Activated T-cell treated with anti-CD3 and anti-CD28 coated beads for 24 hours (primary cell): ENCODE results near the gene ZNF548.
"Not testable (repeated sequence)": the region's sequence is repeated elsewhere in the genome, so short reads cannot be mapped to it uniquely, and the experiment has no call there.

Source experiments
- DNase-seq: peaks from one replicate; pipeline ENCODE4 v3.0.0-alpha.2; 2020; ENCODE audit warnings: low read depth

The ZNF548 gene

DNA sequence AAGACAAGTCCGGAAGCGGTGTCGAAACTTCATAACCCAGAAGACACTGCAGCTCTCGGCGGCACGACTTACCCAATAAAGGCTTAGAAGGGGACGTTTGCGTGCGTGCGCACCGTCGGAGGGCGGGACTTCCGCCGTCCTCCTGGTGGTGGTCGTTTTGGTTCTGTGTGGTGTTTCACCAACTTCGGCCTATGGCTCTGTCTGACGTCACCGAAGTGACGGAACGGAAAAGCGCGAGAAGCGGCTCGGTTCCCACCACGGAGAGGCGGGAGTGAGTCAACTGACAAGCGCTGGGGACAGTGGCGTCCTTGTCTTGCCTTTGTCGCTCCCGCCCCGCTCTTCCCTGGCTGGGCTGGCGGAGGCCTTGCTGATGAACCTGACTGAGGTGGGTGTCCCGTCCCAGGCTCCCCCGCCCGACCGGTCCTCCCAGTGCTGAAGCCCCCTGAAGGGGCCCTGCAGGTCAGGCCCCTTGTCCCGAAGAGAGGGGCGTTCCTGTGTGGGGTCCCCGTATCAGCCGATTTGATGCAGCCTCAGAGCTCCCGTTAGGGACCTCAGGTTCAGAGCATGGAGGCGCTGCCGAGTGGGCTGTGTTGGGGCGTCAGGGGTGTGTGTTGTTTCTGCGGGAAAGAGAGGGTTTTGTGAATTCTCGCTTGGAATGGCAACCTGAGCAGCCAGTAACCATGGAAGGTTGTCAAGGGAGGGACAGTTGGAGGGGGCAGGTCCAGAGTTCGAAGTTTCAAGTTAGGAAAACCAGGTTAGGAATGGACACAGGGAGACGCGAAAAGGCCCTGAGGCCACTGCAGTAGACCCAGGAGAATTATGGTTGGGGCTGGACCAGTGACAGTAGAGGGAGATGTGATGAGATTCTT lies at the start of gene ZNF548:
Gene ZNF548 (plus strand): TSS at position 125 of the 869 bp plus-strand sequence. CDS start 246 bp downstream, at position 371.
- peak; percentile 97 for DNase-seq

- no peak for DNase-seq
Observed at GRCh38 chr19:57342582-57342981, 47.1 kb upstream of the ZNF548 start.

DNA sequence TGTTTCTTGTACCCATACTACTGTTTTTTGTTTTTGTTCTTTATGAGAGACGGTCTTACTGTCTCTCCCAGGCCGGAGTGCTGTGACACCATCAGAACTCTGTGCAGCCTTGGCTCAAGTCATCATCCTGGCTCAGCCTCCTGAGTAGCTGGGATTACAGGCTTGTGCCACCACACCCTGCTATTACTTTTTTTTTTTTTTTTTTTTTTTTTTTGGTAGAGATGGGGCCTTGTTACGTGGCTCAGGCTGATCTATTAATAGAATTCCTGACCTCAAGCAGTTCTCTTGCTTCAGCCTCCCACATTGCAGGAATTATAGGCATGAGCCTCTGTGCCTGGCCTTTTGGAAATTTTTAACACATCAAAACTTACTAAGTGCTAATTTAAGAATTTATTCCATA lies 41.5 kb upstream of the ZNF548 start:
- no peak for DNase-seq

DNA sequence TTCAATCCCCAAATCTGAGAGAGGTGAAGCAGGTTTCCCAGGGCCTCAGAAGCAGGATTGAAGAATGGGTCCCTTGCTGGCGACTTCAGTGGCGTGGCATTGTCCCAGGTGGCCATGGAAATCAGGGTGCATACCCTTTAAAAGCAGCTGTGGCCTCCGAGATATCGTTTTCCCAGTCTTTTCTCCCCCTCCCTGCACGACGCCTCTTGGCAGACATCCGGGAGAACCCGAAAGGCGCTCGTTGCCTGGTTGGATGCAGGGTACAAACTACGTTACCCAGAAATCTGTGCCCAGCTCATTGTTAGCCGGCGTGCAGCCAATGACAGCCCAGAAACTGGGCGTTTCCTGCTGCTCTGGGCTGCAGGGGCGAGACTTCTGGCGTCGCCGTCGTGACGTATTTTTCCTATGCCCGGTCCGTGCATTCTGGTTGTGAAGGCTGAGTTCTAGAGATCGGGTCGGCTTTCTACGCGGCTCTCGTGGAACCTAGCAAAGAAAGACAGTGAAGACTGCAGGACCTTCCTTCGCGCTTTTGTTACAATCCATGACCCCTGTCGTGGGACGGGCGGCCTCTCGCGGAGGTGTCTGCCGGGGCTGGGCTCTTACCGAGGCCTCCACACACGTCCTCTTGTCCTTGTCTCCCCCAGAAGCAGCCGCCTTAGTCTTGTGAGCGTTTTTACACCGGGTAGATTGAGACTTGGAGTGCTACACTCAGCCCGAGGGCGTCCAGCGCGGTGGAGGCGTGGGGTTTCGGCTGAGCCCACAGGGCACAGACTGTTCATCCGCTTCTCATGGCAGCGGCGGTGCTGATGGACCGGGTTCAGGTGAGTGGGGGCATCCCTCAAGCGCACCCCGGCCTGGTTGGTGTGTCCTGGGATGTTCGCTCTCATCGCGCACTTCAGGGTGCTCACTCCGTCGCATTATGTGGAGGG lies 38.5 kb upstream of the ZNF548 start, which contains the start of gene ZNF304:
Gene ZNF304 (plus strand): TSS at position 395 of the 929 bp plus-strand sequence. CDS start 394 bp downstream, at position 789.
- DNase-seq, result peak; percentile 79

DNA sequence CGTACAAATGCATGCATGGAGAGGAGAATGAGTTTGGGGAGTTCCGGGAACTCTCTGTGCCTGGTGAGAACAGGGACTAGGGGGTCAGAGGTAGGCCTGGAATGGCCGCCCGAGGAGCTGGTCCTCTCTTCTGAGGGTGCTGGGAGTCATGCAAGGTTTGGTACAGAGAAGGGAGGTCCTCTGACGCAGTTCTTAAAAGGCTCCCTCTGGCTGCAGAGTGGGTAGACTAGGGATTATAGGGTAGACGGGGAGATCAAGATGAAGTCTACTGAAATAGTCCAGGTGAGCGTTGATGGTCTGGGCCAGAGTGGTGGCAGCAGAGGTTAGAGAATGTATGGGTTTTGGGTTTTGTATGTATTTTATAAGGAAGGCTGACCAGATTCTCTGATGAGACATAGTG lies 37.8 kb upstream of the ZNF548 start:
- no peak for DNase-seq

DNA sequence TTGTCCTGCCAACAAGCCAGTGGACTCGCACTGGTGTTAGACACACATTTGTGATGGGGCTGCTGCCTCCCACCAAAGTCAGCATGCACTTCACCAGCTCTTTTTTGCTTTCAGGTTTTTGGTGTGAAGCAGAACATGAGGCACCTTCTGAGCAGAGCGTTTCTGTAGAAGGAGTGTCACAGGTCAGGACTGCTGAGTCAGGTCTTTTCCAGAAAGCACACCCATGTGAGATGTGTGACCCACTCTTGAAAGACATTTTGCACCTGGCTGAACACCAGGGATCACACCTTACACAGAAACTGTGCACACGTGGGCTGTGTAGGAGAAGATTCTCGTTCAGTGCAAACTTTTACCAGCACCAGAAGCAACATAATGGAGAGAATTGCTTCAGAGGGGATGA lies 33.7 kb upstream of the ZNF548 start:
- DNase-seq, result no peak

DNA sequence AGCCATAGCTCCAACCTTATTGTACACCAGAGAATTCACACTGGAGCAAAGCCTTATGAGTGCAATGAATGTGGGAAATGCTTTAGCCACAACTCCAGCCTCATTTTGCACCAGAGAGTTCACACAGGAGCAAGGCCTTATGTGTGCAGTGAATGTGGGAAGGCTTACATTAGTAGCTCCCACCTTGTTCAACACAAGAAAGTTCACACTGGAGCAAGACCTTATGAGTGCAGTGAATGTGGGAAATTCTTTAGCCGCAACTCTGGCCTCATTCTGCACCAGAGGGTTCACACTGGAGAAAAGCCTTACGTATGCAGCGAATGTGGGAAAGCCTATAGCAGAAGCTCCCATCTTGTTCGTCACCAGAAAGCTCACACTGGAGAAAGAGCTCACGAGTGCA lies 32.2 kb upstream of the ZNF548 start:
- DNase-seq, result no peak

DNA sequence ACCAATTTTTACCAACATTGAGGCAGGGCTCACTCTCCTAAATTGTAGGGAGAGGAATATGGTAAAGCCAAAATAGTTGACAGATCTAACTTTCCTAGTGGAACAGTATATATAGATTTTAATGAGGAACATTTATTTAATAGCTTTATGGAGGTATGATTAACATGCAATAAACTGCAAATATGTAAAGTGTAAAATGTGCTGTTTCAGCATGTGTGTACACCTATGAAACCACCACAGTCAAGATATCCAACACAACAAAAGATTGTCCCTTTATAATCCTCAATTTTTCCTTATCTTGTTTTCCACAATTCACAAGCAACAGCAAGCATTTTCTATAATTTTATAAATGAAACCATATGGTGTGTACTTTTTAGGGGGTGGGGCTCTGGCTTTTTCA lies 30.4 kb upstream of the ZNF548 start:
- no peak for DNase-seq

DNA sequence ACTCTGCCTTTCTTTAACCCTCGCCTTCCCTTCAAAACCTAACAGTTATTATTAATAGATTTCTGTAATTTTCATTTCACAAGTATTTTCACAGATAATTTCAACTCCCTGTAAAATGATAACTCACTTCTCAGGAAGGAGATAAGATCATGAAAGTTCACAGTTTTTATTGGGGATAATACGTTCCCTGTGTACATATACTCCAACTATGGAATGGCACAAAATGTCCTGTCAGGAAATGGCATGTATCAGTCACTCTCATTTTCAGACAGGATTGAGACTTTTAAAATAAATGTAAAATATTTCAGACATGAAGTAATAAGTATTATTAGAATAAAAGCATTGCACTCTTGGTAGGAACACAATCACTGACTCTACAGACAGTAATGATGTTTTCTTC lies 27.2 kb upstream of the ZNF548 start:
- no peak for DNase-seq

- peak; percentile 98 for DNase-seq
Observed at GRCh38 chr19:57362997-57363687, 26.5 kb upstream of the ZNF548 start, which contains the start of the genes TRAPPC2B and ZNF547. TRAPPC2B (plus strand) TSS chr19:57363551; CDS start chr19:57364834, 1,283 bp downstream. ZNF547 (plus strand) TSS chr19:57363551; CDS start chr19:57368556, 5,005 bp downstream.

GRCh38 chr19:57363688-57364181 lies 25.9 kb upstream of the ZNF548 start:
- no peak for DNase-seq

DNA sequence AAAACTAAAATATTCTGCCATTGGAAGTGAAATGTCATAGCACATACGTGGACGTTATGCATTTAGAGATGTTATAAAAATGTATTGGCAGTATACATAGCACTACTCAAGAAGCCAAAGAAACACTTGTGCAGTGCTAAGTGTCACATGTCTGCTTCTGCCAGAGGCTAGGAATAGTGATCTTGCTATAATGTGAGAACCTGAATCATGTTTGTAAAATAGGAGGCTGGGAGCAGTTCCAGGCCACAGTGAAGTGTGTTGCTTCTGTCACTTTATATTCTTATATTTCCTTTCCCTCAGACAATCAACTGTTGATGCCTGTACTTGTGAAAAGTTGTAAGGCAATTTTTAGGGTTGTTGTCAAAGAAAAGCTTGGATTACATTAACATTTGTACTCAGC lies 22.9 kb upstream of the ZNF548 start:
- DNase-seq, result no peak

- no peak for DNase-seq
Observed at GRCh38 chr19:57374179-57374578, 15.5 kb upstream of the ZNF548 start.

- DNase-seq, result not testable (repeated sequence)
Observed at GRCh38 chr19:57374647-57375046, 15.0 kb upstream of the ZNF548 start.

DNA sequence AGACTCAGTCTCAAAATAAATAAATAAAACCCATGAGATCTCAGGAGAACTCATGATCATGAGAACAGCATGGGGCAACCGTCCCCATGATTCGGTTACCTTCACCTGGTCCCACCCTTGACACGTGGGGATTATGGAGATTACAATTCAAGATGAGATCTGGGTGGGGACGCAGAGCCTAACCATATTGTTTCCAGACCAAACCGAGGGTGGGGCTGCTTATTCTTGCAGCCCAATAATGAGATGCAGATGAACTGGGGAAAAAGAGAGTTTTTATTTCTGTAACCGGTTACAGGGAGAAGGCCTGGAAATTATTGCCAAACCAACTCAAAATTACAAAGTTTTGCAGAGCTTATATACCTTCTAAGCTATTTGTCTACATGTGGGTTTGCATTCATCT lies 13.5 kb upstream of the ZNF548 start:
- DNase-seq, result no peak

DNA sequence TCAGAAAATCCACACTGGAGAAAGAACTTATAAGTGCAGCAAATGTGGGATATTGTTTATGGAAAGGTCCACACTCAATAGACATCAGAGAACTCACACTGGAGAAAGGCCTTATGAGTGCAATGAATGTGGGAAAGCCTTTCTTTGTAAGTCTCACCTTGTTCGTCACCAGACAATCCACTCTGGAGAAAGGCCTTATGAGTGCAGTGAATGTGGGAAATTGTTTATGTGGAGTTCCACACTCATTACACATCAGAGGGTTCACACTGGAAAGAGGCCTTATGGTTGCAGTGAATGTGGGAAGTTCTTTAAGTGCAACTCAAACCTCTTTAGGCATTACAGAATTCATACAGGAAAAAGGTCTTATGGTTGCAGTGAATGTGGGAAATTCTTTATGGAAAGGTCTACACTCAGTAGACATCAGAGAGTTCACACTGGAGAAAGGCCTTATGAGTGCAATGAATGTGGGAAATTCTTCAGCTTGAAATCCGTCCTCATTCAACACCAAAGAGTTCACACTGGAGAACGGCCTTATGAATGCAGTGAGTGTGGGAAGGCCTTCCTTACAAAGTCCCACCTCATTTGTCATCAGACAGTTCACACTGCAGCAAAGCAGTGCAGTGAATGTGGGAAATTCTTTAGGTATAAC lies 12.0 kb upstream of the ZNF548 start:
- no peak for DNase-seq

GRCh38 chr19:57380923-57381322 lies 8.7 kb upstream of the ZNF548 start:
- no peak for DNase-seq

GRCh38 chr19:57382806-57383488 lies 6.7 kb upstream of the ZNF548 start:
- no peak for DNase-seq

- no peak for DNase-seq
Observed at GRCh38 chr19:57389194-57389729, 392 bp upstream of the ZNF548 start.

- DNase-seq, result no peak
Observed at GRCh38 chr19:57395710-57396109, 6.1 kb downstream of the ZNF548 start.
